Endothelial cell of umbilical vein (primary cell): ENCODE data around the gene TRIP10. TPM values are rescaled to one million over a fixed set of nuclear protein-coding genes. Genes with fewer than 3 reads are reported as not detected.
"Not testable (repeated sequence)": the region's sequence is repeated elsewhere in the genome, so short reads cannot be mapped to it uniquely, and the experiment has no call there.

ENCODE experiments used
- BruUV-seq: library from RNA; stranded (reverse); fragments of 400-500 nt; replicated peaks from 2 replicates; lab custom pipeline; 2021; lab: Mats Ljungman, UMichigan
- CTCF ChIA-PET: fragments of 300-600, 350-600 bp; sonication (Branson Sonifier 250); formaldehyde crosslinking; loops from one replicate; lab custom pipeline; 2021; ENCODE audit warnings: antibody characterized with exemption, inconsistent platforms; lab: Charles Lee
- POLR2A ChIA-PET: fragments of 300-600, 350-600 bp; sonication (Branson Sonifier 250); formaldehyde crosslinking; loops from one replicate; lab custom pipeline; 2021; ENCODE audit warnings: antibody characterized with exemption, inconsistent platforms; lab: Charles Lee
- DNase-seq: peaks from one replicate; pipeline ENCODE4 v3.0.0-alpha.2; 2011; ENCODE audit warnings: low read depth, low spot score
- FAIRE-seq: peaks from 2 replicates; lab custom pipeline; 2011; peaks lifted over from hg19 to GRCh38; lab: Jason Lieb, UNC
- H2AFZ ChIP-seq: 2 replicates; pipeline ENCODE4 v1.6.0; 2012; ENCODE audit warnings: low read depth, low read length, control low read depth, inconsistent platforms
- H3K27ac ChIP-seq: 2 replicates; pipeline ENCODE4 v1.5.1; 2011; ENCODE audit warnings: low read depth, mild to moderate bottlenecking, control low read depth, low read length, moderate library complexity; ENCODE audit not compliant: insufficient read depth
- H3K27me3 ChIP-seq, 2 experiments: 2 replicates each; pipeline versions ENCODE4 v1.6.0 to v1.6.1; 2011; ENCODE audit warnings: low read length in 2 of 2, mixed read lengths in 1 of 2; ENCODE audit not compliant: control insufficient read depth in 2 of 2, insufficient read depth in 2 of 2
- H3K36me3 ChIP-seq, 2 experiments: 2 replicates in 1 of 2; 3 replicates in 1 of 2; pipeline ENCODE4 v1.5.1; 2011; ENCODE audit warnings: low read length in 2 of 2, mild to moderate bottlenecking in 1 of 2, moderate library complexity in 1 of 2; ENCODE audit not compliant: control insufficient read depth in 2 of 2, insufficient read depth in 2 of 2; ENCODE audit errors: extremely low read depth in 1 of 2
- H3K4me1 ChIP-seq: 3 replicates; pipeline ENCODE4 v1.5.1; 2011; ENCODE audit warnings: mild to moderate bottlenecking, low read length; ENCODE audit not compliant: control insufficient read depth, insufficient read depth; ENCODE audit errors: extremely low read depth
- H3K4me2 ChIP-seq: 2 replicates; pipeline ENCODE4 v1.6.1; 2011; ENCODE audit warnings: low read length, control low read depth, mixed read lengths; ENCODE audit not compliant: insufficient read depth
- H3K4me3 ChIP-seq, 3 experiments: fragments of 200-600 bp in 1 of 3; sonication (generic), shearing (Covaris generic) in 1 of 3; replicated peaks in 1 of 3; 2 replicates each; pipeline ENCODE4 v1.5.1; 2011 to 2016; ENCODE audit warnings: control low read depth in 3 of 3, low read length in 3 of 3, mild to moderate bottlenecking in 2 of 3, inconsistent platforms in 1 of 3, low read depth in 1 of 3, moderate library complexity in 1 of 3; ENCODE audit not compliant: insufficient read depth in 1 of 3
- H3K79me2 ChIP-seq: 2 replicates; pipeline ENCODE4 v1.6.0; 2012; ENCODE audit warnings: low read length, inconsistent platforms; ENCODE audit not compliant: control insufficient read depth, insufficient read depth
- H3K9ac ChIP-seq: replicated peaks from 2 replicates; pipeline ENCODE3; 2011; ENCODE audit warnings: low read length, control low read depth; ENCODE audit not compliant: insufficient read depth; ENCODE audit errors: extremely low read depth
- H3K9me1 ChIP-seq: replicated peaks from 3 replicates; pipeline ENCODE4 v1.6.0; 2011; ENCODE audit warnings: mild to moderate bottlenecking, low read length; ENCODE audit not compliant: control insufficient read depth, insufficient read depth; ENCODE audit errors: extremely low read depth
- H3K9me3 ChIP-seq: replicated peaks from 2 replicates; pipeline ENCODE4 v1.5.1; 2012; ENCODE audit warnings: low read length, inconsistent platforms; ENCODE audit not compliant: control insufficient read depth, insufficient read depth
- H4K20me1 ChIP-seq: replicated peaks from 2 replicates; pipeline ENCODE3; 2011; ENCODE audit warnings: mild to moderate bottlenecking, low read length; ENCODE audit not compliant: control insufficient read depth, insufficient read depth; ENCODE audit errors: extremely low read depth
- EZH2 ChIP-seq: IDR thresholded peaks from 2 replicates; pipeline ENCODE4 v1.6.1; 2012; ENCODE audit warnings: borderline replicate concordance, low read depth, mild to moderate bottlenecking, moderate library complexity, low read length, inconsistent platforms; ENCODE audit not compliant: severe bottlenecking
- FOS ChIP-seq: IDR thresholded peaks from 2 replicates; pipeline ENCODE4 v1.6.1; 2011; ENCODE audit warnings: mild to moderate bottlenecking, low read length, moderate library complexity, borderline replicate concordance; ENCODE audit not compliant: insufficient read depth
- MAX ChIP-seq: IDR thresholded peaks from 2 replicates; pipeline ENCODE4 v1.6.1; 2011; ENCODE audit not compliant: insufficient read depth, insufficient read length
- MYC ChIP-seq: IDR thresholded peaks from one replicate; pipeline ENCODE4 v1.6.1; 2011; ENCODE audit warnings: mild to moderate bottlenecking, low read depth, low read length
- POLR2AphosphoS5 ChIP-seq: IDR thresholded peaks from 2 replicates; pipeline ENCODE4 v1.6.1; 2012; ENCODE audit warnings: low read depth, mild to moderate bottlenecking, control low read depth, low read length, moderate library complexity; ENCODE audit not compliant: insufficient read depth
- dilution Hi-C: fragments of 300-500 bp; cut with MboI; formaldehyde crosslinking; loops from one replicate; pipeline ENCODE4 v1.15.0; 2019; ENCODE audit warnings: low sequenced_read_pairs; ENCODE audit not compliant: extremely low pct_ligation_motif_present
- intact Hi-C: fragments of 100-400 bp; cut with micrococcal nuclease; formaldehyde crosslinking; loops from one replicate; pipeline ENCODE4 v1.10.0; 2022
- polyA plus RNA-seq, 4 experiments: library from polyadenylated mRNA; depleted of rRNA in 3 of 4; stranded (reverse) in 3 of 4; unstranded in 1 of 4; fragments of >200 nt; gene quantifications; 2 replicates each; pipeline versions ENCODE4 v1.2.1 to v1.2.3, GENCODE V29; 2011 to 2012; ENCODE audit warnings: missing spikeins in 1 of 4
- total RNA-seq: library from RNA; stranded (reverse); gene quantifications from 2 replicates; pipeline ENCODE4 v1.2.3, GENCODE V29; 2021
- TF ChIP-seq, protein P1 (sequence below), 2 donors: IDR thresholded peaks; 1 replicate in 1 of 2; 2 replicates in 1 of 2; pipeline ENCODE4 v1.5.1; 2011; ENCODE audit warnings: low read length in 2 of 2, mild to moderate bottlenecking in 2 of 2, moderate library complexity in 2 of 2, control low read depth in 1 of 2, inconsistent platforms in 1 of 2, low read depth in 1 of 2; ENCODE audit not compliant: insufficient read depth in 1 of 2; ENCODE audit errors: extremely low read depth in 1 of 2

The TRIP10 gene
- total and polyA plus RNA-seq, 2 donors (not counting 3 experiments of a cell fraction or from before 2014, with no cell fraction given) = 28.4 to 69.3 TPM

DNA sequence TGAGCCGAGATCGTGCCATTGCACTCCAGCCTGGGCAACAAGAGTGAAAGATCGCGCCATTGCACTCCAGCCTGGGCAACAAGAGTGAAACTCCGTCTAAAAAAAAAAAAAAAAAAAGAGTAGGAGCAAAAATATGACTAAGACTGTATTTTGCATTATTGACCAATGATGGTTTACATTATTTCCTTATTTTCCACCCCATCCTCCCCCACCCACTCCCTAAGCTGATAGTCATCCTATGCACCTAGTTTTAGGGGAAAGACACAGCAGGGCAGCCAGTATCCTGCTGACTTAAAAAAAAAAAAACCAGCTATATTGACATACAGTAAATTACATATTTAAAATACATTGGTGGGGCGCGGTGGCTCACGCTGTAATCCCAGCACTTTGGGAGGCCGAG, 58.2 kb downstream of the TRIP10 start:
- TF ChIP-seq EZH2 (no peak), MYC (no peak), FOS (no peak), POLR2AphosphoS5 (no peak), MAX (no peak)
- TF ChIP-seq, protein P1, sequence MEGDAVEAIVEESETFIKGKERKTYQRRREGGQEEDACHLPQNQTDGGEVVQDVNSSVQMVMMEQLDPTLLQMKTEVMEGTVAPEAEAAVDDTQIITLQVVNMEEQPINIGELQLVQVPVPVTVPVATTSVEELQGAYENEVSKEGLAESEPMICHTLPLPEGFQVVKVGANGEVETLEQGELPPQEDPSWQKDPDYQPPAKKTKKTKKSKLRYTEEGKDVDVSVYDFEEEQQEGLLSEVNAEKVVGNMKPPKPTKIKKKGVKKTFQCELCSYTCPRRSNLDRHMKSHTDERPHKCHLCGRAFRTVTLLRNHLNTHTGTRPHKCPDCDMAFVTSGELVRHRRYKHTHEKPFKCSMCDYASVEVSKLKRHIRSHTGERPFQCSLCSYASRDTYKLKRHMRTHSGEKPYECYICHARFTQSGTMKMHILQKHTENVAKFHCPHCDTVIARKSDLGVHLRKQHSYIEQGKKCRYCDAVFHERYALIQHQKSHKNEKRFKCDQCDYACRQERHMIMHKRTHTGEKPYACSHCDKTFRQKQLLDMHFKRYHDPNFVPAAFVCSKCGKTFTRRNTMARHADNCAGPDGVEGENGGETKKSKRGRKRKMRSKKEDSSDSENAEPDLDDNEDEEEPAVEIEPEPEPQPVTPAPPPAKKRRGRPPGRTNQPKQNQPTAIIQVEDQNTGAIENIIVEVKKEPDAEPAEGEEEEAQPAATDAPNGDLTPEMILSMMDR (IDR thresholded peaks at IDR 0.05; ENCODE audit: extremely low read depth in 1 of 2, insufficient read depth in 1 of 2, low read depth in 1 of 2, low read length in 2 of 2) = no peak
- Histone ChIP-seq H3K9me3 (no peaks in the 10 kb centered on the region), H4K20me1 (no peaks in the 10 kb centered on the region), H3K36me3 (no peaks in the 10 kb centered on the region), H3K9me1 (no peaks in the 10 kb centered on the region), H3K4me2 (no peak overlapping the region), H3K9ac (no peak overlapping the region), H3K27ac (no peak overlapping the region), H3K27me3 (no peaks in the 10 kb centered on the region), H3K4me1 (peaks cover 15% of the 10 kb centered on the region), H3K79me2 (no peaks in the 10 kb centered on the region), H3K4me3 (no peak overlapping the region), H2AFZ (no peak overlapping the region)
- no TSS peak for BruUV-seq
- CTCF ChIA-PET = interaction anchor here (0.6 kb wide), 1 partner anchor 304 kb away, joined by 3 read pairs; no protein-coding TSS in a partner anchor
- POLR2A ChIA-PET = no interaction called here
- DNase-seq (no peak), FAIRE-seq (peak; percentile 91)
- intact Hi-C loops (no loop called here), dilution Hi-C loops (no loop called here)

GRCh38 chr19:6800160-6800790, 60.8 kb downstream of the TRIP10 start:
- H3K36me3 ChIP-seq, H2AFZ ChIP-seq, POLR2A ChIA-PET, H3K9me3 ChIP-seq, H3K9ac ChIP-seq, H3K27ac ChIP-seq, H4K20me1 ChIP-seq, H3K9me1 ChIP-seq, FAIRE-seq, BruUV-seq, H3K27me3 ChIP-seq, dilution Hi-C loops, H3K79me2 ChIP-seq, H3K4me3 ChIP-seq, DNase-seq, H3K4me2 ChIP-seq: not testable (repeated sequence)
- CTCF ChIA-PET = interaction anchor here (0.8 to 2.1 kb wide), 5 partner anchors 13 to 63 kb away, joined by 4 to 7 read pairs (median 6); no protein-coding TSS in a partner anchor
- peaks cover 18% of the 10 kb centered on the region for H3K4me1 ChIP-seq
- intact Hi-C loops = loop anchor here (5.0 kb wide), 1 partner anchor 63 kb away; the partner anchor contains the start of genes GPR108 and TRIP10
